OCI-LY7 (cell line): ENCODE measurements around the gene JPH3. TPM values are rescaled to one million over a fixed set of nuclear protein-coding genes. Genes with fewer than 3 reads are reported as not detected.

Experiments used
- BruUV-seq: library from RNA; stranded (reverse); fragments of 400-500 nt; replicated peaks from 2 replicates; lab custom pipeline; 2021; lab: Mats Ljungman, UMichigan
- CTCF ChIA-PET: fragments of 300-600 bp; sonication (Branson Sonifier 250); formaldehyde crosslinking; loops from one replicate; lab custom pipeline; 2022; ENCODE audit warnings: antibody characterized with exemption; ENCODE audit not compliant: unreplicated experiment; lab: Charles Lee
- POLR2A ChIA-PET: fragments of 300-600 bp; sonication (Branson Sonifier 250); formaldehyde crosslinking; loops from one replicate; lab custom pipeline; 2022; ENCODE audit warnings: antibody characterized with exemption; lab: Charles Lee
- DNase-seq: peaks from one replicate; pipeline ENCODE4 v3.0.0-alpha.2; 2015; ENCODE audit warnings: low spot score
- H2AFZ ChIP-seq: fragments of 200-600 bp; sonication (generic), shearing (Covaris generic); 2 replicates; pipeline ENCODE4 v1.6.1; 2014; ENCODE audit warnings: mild to moderate bottlenecking, antibody characterized with exemption, low read length, moderate library complexity
- H3K27ac ChIP-seq: fragments of 200-600 bp; sonication (generic); 2 replicates; pipeline ENCODE4 v1.5.1; 2014; ENCODE audit warnings: mixed run types, low read depth, mild to moderate bottlenecking, moderate library complexity, low read length, inconsistent platforms; ENCODE audit not compliant: poor library complexity, severe bottlenecking
- H3K36me3 ChIP-seq: fragments of 200-600 bp; sonication (generic); 2 replicates; pipeline ENCODE4 v1.6.1; 2014; ENCODE audit warnings: mild to moderate bottlenecking, antibody characterized with exemption, low read length, moderate library complexity, mixed read lengths; ENCODE audit not compliant: insufficient read depth
- H3K4me1 ChIP-seq: fragments of 200-600 bp; sonication (generic); 2 replicates; pipeline ENCODE4 v1.5.1; 2014; ENCODE audit warnings: mild to moderate bottlenecking, low read length; ENCODE audit not compliant: insufficient read depth, poor library complexity, severe bottlenecking
- H3K4me2 ChIP-seq: fragments of 200-600 bp; sonication (generic); 2 replicates; pipeline ENCODE4 v1.6.1; 2014; ENCODE audit warnings: mild to moderate bottlenecking, low read length
- H3K4me3 ChIP-seq: fragments of 200-600 bp; sonication (generic); 2 replicates; pipeline ENCODE4 v1.5.1; 2014; ENCODE audit warnings: mild to moderate bottlenecking, low read depth, low read length; ENCODE audit not compliant: poor library complexity, severe bottlenecking
- H3K79me2 ChIP-seq: fragments of 200-600 bp; sonication (generic); 2 replicates; pipeline ENCODE4 v1.6.1; 2016; ENCODE audit warnings: low read depth, mild to moderate bottlenecking, low read length, moderate library complexity, mixed read lengths; ENCODE audit not compliant: insufficient read depth
- H3K9me2 ChIP-seq: fragments of 200-600 bp; sonication (generic); 2 replicates; pipeline ENCODE4 v1.6.1; 2016; ENCODE audit warnings: mild to moderate bottlenecking, low read length, mixed read lengths; ENCODE audit not compliant: insufficient read depth
- H3K9me3 ChIP-seq: fragments of 200-600 bp; sonication (generic); 2 replicates; pipeline ENCODE4 v1.6.1; 2014; ENCODE audit warnings: mild to moderate bottlenecking, mixed run types, low read length, mixed read lengths
- H4K20me1 ChIP-seq: fragments of 200-600 bp; sonication (generic); 2 replicates; pipeline ENCODE4 v1.6.1; 2014; ENCODE audit warnings: mild to moderate bottlenecking, antibody characterized with exemption, low read length, moderate library complexity, mixed read lengths; ENCODE audit not compliant: insufficient read depth
- EZH2phosphoT487 ChIP-seq: fragments of 200-600 bp; sonication (generic); IDR thresholded peaks from 2 replicates; pipeline ENCODE4 v1.6.1; 2018; ENCODE audit warnings: low read depth, borderline replicate concordance, mild to moderate bottlenecking, mixed run types, antibody characterized with exemption, low read length, moderate library complexity, mixed read lengths
- intact Hi-C: fragments of 100-400 bp; cut with micrococcal nuclease; formaldehyde crosslinking; loops from one replicate; pipeline ENCODE4 v1.10.0; 2022; ENCODE audit not compliant: unreplicated experiment
- total RNA-seq, 2 experiments: library from RNA; depleted of rRNA in 1 of 2; stranded (reverse); fragments of >200 nt in 1 of 2; shearing (Covaris generic) in 1 of 2; gene quantifications; 2 replicates each; pipeline ENCODE4 v1.2.3, GENCODE V29; 2014 to 2022
- TF ChIP-seq, protein P1 (sequence below): fragments of 200-600 bp; sonication (generic); conservative IDR thresholded peaks from 2 replicates; pipeline ENCODE4 v1.5.1; 2014; ENCODE audit warnings: mild to moderate bottlenecking, antibody characterized with exemption, low read length, moderate library complexity, mixed read lengths

Gene JPH3
- total RNA-seq, 2 experiments from 2014 or later = not detected

DNA sequence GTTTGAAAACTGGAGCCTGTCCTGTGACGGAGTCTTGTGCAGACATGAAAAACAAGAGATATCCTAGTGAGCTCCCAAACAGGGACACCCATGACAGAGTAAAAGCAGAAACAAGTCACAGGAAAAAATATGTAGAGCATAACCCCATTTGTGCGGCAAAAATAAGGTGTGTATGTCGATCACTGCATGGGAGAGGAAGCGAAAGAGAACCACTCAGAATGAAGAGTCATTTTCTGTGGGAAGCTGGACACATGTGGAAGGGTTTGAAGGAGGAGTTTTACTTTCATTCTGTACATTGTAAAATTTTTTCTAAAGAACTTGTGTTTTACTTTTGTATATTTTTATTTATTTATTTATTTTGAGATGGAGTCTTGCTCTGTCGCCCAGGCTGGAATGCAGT is 72.1 kb downstream of the JPH3 start:
- TF ChIP-seq, protein P1, sequence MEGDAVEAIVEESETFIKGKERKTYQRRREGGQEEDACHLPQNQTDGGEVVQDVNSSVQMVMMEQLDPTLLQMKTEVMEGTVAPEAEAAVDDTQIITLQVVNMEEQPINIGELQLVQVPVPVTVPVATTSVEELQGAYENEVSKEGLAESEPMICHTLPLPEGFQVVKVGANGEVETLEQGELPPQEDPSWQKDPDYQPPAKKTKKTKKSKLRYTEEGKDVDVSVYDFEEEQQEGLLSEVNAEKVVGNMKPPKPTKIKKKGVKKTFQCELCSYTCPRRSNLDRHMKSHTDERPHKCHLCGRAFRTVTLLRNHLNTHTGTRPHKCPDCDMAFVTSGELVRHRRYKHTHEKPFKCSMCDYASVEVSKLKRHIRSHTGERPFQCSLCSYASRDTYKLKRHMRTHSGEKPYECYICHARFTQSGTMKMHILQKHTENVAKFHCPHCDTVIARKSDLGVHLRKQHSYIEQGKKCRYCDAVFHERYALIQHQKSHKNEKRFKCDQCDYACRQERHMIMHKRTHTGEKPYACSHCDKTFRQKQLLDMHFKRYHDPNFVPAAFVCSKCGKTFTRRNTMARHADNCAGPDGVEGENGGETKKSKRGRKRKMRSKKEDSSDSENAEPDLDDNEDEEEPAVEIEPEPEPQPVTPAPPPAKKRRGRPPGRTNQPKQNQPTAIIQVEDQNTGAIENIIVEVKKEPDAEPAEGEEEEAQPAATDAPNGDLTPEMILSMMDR = no peak
- TF ChIP-seq EZH2phosphoT487 = no peak
- no peak overlapping the region for H2AFZ ChIP-seq
- no peak overlapping the region for H3K4me3 ChIP-seq
- no peak overlapping the region for H3K27ac ChIP-seq
- no peaks in the 10 kb centered on the region for H3K4me1 ChIP-seq
- no peaks in the 10 kb centered on the region for H3K36me3 ChIP-seq
- H3K4me2 ChIP-seq = no peak overlapping the region; the same call in 1 of the 2 replicates
- H4K20me1 ChIP-seq = no peaks in the 10 kb centered on the region
- CTCF ChIA-PET = no interaction called here
- no peaks in the 10 kb centered on the region for H3K9me2 ChIP-seq
- no peak for DNase-seq
- POLR2A ChIA-PET = no interaction called here
- intact Hi-C loops = no loop called here
- no TSS peak for BruUV-seq
- no peaks in the 10 kb centered on the region for H3K9me3 ChIP-seq
- H3K79me2 ChIP-seq = no peaks in the 10 kb centered on the region

DNA sequence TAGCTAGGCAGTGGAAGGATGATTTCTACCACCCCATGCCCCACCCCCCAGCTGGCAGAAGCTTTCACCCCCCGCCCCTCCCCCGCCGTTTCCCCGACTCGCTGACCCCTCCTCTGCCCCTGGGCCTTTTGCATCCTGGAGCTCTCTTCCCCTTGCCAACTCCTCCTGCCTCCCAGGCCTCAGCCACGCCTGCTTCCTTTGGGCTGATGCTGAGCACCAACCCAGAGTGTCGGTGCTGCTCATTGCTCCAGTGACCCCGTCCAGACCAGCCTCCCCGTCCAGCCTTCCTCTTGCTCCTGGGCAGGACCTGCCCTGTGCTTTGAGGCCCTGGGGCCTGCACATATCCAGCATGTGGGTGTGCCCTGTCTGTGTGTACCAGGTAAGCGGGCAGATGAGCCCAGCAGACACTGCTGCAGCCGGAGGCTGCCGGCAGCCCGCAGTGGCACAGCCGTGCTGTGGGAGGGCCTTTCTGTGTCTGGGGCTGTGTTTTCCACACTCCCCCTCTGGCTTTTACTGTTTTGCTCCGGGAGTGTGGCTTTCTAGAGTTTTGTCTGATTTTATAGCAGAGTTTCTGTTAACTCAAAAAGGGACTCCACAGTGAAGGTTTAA is 72.9 kb downstream of the JPH3 start:
- DNase-seq = no peak
- Histone ChIP-seq H3K4me1 (no peaks in the 10 kb centered on the region), H4K20me1 (no peaks in the 10 kb centered on the region), H2AFZ (no peak overlapping the region), H3K27ac (no peak overlapping the region), H3K4me2 (no peak overlapping the region), H3K9me2 (no peaks in the 10 kb centered on the region), H3K9me3 (no peaks in the 10 kb centered on the region), H3K36me3 (no peaks in the 10 kb centered on the region), H3K79me2 (no peaks in the 10 kb centered on the region), H3K4me3 (no peak overlapping the region)
- intact Hi-C loops = no loop called here
- ChIA-PET CTCF (interaction anchor here (0.6 kb wide), 1 partner anchor 51 kb away, joined by 3 read pairs; no protein-coding TSS in a partner anchor), POLR2A (no interaction called here)
- TF ChIP-seq, protein P1 = no peak
- TF ChIP-seq EZH2phosphoT487 = no peak
- BruUV-seq = no TSS peak

DNA sequence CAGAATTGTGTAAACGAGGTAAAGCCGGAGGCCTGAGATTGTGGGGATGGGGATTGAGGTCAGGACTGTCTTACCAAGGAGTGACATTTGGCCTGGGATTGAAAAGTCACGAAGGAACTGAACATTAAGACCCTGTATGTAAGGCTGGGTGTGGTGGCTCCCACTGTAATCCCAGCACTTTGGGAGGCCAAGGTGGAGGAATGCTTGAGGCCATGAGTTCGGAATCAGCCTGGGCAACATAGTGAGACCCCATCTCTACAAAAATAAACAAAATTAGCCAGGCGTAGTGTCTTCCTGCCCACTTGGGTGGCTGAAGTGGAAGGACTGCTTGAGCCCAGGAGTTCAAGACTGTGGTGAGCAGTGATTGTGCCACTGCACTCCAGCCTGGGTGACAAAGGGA is 75.5 kb downstream of the JPH3 start:
- ChIA-PET CTCF (no interaction called here), POLR2A (no interaction called here)

More for the DNA sequence above, 75.5 kb downstream of the JPH3 start:
- Histone ChIP-seq H3K27ac (no peak overlapping the region), H3K4me2 (no peak overlapping the region), H3K4me1 (peaks cover 11% of the 10 kb centered on the region), H2AFZ (no peak overlapping the region), H3K79me2 (no peaks in the 10 kb centered on the region), H3K9me3 (no peaks in the 10 kb centered on the region), H3K4me3 (no peak overlapping the region), H3K36me3 (no peaks in the 10 kb centered on the region), H3K9me2 (no peaks in the 10 kb centered on the region), H4K20me1 (no peaks in the 10 kb centered on the region)
- TF ChIP-seq, protein P1 = no peak
- TF ChIP-seq EZH2phosphoT487 = no peak
- no TSS peak for BruUV-seq
- no peak for DNase-seq
- intact Hi-C loops = no loop called here
